GM21390 (cell line): ENCODE measurements around the gene APRT.
"Not testable (repeated sequence)": the region's sequence is repeated elsewhere in the genome, so short reads cannot be mapped to it uniquely, and the experiment has no call there.

Source experiments
- ATAC-seq: cut with Tn5 transposase; IDR thresholded peaks from one replicate; pipeline ENCODE4 v1.9.1; 2021; ENCODE audit not compliant: unreplicated experiment

Gene APRT

GRCh38 chr16:88774544-88775393, 37.0 kb downstream of the APRT start:
- no peak for ATAC-seq

DNA sequence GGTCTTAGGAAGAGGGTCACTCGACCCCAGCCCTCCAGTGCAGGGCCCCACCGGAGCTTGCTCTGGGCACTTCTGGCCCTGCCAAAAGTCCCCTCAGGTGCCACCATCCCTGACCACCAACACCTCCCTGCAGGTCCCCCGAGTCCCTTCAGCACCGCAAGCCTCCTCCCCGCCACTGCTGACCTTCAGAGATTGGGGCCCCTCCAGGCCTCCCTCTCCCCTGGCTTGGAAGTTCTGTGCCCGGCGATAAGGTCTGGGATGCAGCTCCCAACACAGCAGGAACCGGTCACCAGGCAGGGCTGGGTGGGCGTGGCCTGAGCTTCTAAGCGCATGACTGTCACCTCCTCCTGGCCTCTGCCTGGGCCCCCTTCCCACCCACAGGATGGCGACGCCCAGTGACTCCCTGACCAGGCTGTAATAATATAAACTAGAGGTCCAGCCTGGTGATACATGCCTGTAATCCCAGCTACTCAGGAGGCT, 37.9 kb downstream of the APRT start:
- no peak for ATAC-seq

GRCh38 chr16:88772871-88773811, 38.6 kb downstream of the APRT start:
- ATAC-seq, result no peak

DNA sequence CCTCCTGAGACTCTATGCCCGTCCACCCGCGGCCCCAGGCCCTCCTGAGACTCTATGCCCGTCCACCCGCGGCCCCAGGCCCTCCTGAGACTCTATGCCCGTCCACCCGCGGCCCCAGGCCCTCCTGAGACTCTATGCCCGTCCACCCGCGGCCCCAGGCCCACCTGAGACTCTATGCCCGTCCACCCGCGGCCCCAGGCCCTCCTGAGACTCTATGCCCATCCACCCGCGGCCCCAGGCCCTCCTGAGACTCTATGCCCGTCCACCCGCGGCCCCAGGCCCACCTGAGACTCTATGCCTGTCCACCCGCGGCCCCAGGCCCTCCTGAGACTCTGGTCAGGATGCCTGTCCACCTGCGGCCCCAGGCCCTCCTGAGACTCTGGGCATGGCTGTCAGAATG, 39.9 kb downstream of the APRT start:
- not testable (repeated sequence) for ATAC-seq

DNA sequence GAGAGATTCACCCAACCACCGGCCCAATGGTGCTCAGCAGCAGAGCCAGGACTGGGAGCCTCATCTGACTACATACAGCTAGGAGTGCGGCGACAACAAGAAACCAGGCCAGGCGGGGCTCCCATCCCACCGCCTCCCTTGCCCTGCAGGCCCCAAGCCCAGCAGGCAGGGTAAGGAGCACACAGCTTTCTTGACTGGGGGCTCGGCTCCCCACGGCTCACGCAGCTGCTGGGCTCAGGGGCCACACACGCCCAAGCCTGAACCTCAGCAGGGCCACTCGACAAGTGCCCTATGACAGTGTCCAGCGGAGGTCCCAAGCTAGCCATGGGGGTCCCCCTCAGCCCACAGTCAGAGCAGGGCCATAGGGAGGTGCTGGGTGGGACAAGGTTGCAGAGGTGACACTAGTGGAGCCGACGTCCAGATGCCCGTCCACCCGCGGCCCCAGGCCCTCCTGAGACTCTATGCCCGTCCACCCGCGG, 40.4 kb downstream of the APRT start:
- no peak for ATAC-seq

DNA sequence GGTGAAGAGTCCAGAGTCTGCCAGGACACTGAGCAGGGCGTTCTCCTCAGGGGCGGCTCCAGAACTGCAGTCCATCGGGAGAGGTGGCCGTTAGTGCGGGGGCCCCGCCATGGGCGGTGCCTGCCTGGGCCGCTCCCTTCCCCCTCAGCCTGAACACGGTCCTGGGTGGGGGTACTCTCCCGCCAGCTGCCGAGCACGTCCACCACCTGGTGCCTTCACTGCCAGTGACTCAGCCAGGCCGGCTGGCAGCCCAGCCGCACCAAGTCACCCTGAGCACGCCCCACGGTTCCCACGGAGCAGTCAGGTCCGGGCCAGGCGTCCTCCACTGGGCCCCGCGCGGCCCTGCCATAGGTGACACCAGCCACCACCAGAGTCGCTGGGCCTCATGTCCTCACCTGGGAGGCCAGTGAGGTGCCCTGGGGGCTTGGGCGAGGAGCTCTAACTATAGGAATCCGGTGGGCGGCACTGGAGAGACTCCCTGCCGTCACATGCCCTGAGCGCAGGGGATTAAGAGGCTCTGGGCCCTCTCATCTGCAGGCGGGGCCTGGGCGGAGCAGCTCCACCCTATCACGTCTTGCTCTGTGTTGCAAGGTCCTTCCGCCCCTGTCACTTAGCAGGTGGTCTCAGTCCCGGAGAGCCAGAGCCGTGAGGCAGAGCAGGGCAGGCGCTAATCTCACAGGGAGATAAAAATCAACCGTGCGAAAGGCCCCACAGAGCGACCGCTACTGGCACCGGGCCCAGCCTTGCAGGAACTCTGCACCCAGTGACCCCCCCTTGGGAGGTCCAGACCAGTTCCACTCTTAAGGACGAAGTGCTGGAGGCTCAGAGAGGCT, 41.1 kb downstream of the APRT start:
- ATAC-seq, result no peak

GRCh38 chr16:88769617-88770460, 41.9 kb downstream of the APRT start:
- ATAC-seq, result no peak

DNA sequence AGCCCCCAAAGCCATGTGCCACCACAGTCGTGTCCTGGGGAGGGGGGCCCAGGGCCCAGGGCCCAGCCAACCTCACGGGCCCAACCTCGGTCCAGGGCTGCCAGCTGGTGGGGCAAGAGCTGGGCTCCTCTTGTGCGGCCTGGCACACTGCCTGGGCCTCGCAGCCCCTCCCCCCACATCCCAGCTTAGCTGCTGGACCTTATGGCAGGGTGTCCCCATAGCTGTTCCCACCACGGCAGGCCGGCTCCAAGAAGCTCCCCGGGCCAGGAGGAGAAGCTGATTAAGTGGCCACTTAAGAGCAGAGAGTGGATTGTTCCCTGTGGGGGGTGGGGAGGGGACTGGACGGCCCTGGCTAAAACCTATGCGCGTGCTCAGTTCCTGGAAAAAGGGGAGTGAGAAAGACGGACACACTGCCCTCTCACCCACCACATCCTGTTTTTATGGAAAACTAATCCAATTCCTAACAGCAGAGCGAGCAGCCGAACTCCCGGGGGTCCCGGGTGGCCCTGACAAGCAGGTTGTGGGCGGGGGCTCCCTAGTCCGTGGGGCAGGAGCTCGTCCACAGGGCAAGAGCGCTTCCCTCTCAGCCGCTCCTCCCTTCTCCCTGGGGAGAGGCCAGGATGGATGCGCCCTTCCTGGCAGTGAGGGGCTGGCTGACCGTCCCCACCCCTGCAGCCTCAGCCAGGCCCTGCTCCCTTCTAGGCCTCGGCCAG, 43.5 kb downstream of the APRT start:
- no peak for ATAC-seq

- no peak for ATAC-seq
Observed at GRCh38 chr16:88767546-88768070, 44.1 kb downstream of the APRT start.

GRCh38 chr16:88766975-88767374, 44.8 kb downstream of the APRT start:
- no peak for ATAC-seq

GRCh38 chr16:88764913-88765349, 46.8 kb downstream of the APRT start:
- ATAC-seq, result no peak

GRCh38 chr16:88764080-88764479, 47.6 kb downstream of the APRT start:
- ATAC-seq, result no peak

DNA sequence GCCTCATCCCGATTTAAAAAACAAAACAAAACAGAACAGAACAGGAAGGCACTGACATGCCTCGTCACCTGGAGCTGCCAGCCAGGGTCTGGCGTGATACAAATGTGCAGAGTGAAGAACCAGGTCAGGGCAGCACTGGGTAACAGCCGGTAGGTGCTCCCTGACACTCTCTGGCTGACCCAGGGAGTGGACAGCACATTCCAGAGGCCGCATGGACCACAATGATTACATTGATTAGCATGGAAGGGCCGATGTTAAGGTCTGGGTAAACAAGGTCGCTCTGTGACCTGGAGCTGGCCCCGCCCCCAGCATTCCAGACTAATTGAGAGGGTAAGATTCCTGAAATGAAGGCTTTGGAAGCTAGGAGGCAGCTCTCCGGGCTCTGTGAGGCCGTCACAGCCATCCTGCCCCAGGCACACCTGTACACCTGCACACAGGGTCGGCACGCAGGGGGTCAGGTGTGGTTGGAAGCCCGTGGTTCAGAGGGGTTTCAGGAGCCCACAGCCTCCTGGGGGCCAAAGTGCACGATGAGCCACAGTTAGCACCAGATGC, 48.1 kb downstream of the APRT start:
- no peak for ATAC-seq

- no peak for ATAC-seq
Observed at GRCh38 chr16:88762941-88763340, 48.8 kb downstream of the APRT start.

DNA sequence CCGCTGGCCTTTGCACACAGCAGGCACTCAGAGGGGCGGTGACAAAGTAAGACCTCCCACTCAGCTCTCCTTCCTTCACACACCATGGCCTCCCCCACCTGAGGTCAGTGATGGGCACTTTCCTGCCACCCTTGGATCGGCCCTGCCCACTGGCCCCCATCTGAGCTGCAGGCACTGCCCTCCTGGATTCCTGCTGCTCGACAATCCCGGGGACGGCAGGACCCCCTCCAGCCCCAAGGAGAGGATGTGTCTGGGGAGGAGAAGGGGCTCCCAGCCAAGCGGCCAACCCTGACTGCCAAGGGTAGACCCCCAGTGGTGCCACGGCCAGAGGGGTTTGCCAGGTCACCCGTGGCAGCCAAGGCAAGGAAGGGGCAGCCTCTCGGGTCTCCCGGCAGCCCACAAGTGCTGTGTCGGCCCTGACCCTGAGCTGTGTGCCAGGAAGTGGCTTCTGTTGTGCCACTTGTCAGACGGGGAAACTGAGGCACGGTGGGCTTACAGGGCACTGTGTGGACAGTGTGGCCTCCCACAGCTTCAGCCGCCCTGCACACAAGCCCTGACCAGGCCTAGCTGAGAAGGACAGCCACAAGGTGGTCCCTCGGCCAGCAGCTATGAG, 49.4 kb downstream of the APRT start:
- no peak for ATAC-seq

DNA sequence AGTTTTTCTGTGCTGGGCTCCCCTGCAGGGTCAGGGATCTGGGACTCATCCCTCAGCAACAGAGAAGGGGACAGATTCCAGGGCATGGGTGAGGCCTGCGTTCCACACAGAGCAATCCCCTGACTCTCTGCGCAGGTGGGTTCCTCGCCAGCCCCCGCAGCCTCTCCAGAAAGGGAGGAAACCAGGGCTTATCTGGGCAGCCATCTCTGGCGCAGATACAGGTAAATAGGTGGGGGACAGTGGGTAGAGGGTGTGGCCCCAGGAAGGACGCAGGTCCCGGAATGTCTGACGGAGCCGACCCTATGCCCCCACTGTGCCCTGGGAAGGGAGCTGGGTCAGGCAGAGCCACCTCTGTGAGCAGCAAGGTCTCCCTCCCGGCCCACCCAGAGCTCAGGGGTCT, 49.9 kb downstream of the APRT start:
- no peak for ATAC-seq

- no peak for ATAC-seq
Observed at GRCh38 chr16:88761143-88761534, 50.6 kb downstream of the APRT start.
